ENCODE results near the gene ORAI1.
"Not testable (repeated sequence)": the region's sequence is repeated elsewhere in the genome, so short reads cannot be mapped to it uniquely, and the experiment has no call there.

ORAI1 gene

DNA sequence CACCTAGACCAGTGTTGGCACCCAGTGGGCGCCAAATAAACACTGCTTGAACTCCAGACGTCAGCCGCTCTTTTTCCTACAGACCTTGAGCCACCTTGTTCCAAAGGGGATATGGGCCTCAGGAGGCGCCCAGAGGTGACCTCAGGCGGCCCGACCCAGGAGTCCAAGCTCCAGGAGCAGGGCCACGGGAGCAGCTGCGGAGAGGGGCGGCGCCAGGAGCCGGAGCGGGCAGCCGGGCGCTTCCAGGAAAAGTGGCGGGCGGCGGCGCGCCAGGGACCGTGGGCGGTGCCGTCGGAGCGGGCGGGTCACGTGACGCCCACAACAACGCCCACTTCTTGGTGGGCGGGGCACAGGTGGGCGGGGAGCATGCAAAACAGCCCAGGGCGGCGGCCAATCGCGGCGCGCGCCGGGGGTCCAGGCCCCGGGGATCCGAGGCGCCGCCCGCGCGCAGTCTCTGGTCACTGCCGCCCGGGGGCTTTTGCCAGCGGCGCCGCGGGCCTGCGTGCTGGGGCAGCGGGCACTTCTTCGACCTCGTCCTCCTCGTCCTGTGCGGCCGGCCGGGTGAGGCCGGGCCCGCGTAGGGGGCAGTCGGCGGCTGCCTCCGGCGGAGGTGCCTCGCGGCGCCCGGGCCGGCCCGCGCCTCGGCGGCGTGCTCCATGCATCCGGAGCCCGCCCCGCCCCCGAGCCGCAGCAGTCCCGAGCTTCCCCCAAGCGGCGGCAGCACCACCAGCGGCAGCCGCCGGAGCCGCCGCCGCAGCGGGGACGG is at the start of gene ORAI1:
TSS of gene ORAI1 (plus strand) at position 444 of the 766 bp plus-strand sequence.
- in situ Hi-C loops (cut with HindIII; ENCODE audit: low sequenced_read_pairs), result no loop called here

DNA sequence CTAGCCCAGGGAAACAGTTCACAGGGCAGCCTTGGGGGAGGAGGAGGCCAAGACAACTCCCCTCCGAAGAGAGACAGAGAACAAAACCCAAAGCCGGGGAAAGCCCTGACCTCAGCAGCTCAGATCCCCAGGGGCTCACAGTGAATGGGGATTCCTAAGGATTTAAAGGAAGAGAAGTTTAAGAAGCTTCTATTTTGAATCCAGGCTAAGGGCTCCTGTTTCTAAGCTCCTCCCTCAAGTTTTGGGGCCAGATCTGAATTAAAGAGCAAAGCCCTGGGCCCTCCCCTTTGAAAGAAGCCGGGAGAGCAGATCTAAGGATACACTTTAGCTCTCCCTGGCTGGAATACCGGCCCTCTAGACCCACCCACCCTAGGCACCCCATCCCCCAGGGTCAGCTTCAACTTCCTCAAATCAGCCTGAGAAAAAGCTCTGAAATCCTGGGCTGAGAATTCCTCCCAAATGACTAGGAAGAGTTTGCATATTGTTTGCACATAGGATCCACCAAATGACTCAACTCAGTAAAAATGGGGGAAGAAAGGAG is 49.4 kb upstream of the ORAI1 start:
- in situ Hi-C loops (cut with HindIII; ENCODE audit: low sequenced_read_pairs), result loop anchor here (5.0 kb wide), 1 partner anchor 40 kb away; no protein-coding TSS in a partner anchor

DNA sequence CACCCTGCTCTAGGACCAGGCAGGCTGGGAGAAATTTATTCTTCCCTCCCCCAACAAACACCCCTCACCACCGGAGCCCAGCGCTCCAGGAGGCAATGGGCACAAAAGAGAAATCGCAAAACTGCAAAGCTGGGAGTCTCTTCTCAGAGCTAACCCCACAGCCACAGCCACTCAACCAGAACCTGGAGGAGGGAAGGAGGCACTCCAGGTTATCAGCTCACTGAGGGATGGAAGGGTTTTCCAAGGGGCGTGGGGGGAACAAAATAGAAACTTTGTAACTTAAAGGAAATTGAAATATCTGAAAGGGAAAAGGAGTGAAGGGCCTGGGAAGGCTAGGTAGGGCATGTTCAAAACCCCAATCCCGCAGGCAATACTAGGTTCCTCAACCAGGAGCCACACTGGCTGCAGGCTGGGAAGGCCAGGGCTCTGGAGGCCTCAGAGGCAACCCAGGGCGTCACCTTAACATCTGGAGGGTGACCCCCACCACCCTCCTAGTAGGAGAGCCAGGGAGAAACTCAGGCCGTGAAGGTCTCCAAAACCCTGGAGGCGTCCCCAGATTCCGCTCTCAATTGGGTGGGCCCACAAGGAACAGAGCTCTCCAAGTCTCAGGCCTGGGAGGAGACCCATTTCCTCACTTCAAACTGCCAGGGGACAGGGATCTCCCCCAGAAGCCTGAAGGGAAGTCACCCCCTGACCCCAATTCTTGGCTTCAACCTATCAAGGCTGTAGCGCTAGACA is 48.7 kb upstream of the ORAI1 start:
- in situ Hi-C loops (cut with HindIII; ENCODE audit: low sequenced_read_pairs), result loop anchor here (5.0 kb wide), 1 partner anchor 40 kb away; no protein-coding TSS in a partner anchor

DNA sequence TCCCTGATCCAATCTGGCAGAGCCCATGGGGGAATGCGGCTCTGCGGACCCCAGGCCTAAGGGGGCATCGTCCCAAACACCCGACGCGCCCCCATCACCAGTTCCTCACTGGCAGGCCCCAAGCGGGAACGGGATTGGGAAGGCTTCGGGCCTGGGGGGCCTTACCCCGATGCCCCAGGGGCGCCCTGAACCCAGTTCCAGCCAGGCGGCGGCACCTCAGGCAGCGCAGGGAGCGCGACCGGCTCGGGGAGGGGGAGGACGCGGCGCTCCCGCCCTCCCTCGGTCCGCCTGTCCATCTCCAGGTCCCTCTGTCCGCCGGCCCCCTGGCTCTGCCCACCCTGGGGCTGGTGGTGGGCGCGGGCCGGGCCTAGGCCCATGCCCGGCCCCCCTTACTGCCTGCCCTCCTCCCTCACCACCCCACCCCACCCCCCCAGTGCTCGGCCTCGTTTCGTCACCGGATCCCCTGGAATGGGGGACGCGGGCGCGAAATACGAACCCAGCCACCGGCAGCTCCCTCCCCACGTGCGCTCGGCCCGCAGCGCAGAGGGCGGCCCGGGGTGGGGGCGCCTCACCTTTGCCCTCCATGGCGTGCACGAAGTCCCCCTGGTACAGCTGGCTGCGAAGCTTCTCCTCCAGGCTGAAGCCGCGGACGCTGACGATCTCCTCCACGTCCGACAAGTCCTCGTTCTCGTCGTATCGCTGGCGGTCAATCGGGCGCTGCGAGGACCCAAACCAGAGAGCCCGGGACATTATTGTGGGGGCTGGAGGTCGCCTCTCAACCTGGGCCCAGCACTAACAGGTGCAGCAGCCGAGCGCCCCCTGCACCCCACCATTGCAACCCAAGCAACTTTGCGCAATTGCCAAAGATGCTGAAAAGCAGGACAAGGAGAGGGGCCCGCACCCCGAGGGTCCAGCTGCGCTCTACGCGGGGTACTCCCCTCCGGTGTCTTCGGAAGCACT is 47.8 kb upstream of the ORAI1 start:
- in situ Hi-C loops (cut with HindIII; ENCODE audit: low sequenced_read_pairs), result loop anchor here (5.0 kb wide), 1 partner anchor 39 kb away; no protein-coding TSS in a partner anchor

DNA sequence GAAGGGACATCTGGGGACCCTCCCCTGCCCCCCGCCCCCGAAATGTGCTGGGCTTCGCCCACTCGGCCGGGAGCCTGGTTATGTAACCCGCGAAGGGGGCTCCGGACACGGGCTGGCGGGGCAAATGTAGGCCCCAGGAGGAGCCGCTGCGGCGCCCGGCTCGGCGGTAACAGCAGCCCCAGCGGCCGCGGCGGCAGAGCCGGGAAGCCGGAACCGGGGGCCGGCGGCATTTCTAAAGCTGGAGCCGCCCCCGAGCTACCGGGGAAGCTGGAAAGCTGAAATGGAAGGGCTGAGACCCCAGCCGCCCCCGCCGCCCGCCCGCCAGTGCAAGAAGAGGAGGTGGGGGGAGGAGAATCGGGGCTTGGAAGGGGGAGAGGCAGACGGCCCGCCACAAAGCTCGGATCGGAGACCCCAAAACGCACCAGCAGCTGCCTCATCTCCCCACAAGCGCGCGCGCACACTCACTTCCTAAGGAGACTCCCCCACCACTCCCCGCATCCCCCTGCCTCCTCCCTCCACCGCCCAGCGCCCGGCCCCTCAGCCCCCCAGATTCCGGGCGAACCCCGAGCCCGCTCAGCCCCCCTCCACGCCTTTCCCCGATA is 47.0 kb upstream of the ORAI1 start:
- in situ Hi-C loops (cut with HindIII; ENCODE audit: low sequenced_read_pairs), result loop anchor here (5.0 kb wide), 1 partner anchor 38 kb away; no protein-coding TSS in a partner anchor

DNA sequence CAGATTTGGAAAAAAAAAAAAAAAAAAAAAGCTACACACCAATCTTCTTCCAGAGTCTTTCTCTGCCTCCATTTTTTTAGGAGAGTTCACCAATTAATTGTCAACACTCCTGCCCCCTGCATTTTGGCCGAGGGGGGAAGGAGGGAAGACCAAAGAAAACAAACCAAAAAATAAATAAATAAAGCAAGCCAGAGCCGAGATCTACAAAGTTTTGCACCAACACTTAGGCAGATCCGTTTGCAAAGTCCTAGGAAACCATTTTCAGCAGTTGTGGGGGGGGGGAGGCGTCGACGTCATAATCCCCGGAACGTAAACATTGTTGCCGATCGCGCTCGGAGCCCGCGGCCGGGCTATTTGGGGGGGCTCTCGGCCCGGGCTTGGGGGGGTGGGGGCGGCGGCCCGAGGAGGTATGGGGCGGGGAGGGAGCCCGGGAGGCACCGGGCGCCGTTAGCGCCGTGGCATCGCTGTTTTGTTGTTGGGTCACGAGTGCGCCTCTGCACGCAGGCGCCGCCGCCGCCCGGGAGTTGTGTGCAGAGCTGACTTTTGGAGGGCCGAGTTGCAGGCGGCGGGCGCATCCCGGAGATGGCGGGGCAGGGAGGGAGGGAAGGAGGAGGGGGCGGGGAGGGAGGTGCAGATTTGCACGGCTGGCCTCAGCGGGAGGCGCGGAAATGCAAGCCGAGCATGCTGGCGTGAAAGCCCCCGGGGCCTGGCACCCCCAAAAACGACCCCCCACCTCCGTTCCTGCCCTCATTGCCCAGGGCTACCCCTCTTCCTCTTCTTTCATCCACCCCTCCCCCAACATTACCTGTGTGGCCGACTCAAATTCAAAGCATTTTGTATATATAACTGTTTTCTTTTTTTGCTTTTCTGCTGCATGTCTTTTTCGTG is 46.1 kb upstream of the ORAI1 start:
- in situ Hi-C loops (cut with HindIII; ENCODE audit: low sequenced_read_pairs), result loop anchor here (5.0 kb wide), 1 partner anchor 37 kb away; no protein-coding TSS in a partner anchor

DNA sequence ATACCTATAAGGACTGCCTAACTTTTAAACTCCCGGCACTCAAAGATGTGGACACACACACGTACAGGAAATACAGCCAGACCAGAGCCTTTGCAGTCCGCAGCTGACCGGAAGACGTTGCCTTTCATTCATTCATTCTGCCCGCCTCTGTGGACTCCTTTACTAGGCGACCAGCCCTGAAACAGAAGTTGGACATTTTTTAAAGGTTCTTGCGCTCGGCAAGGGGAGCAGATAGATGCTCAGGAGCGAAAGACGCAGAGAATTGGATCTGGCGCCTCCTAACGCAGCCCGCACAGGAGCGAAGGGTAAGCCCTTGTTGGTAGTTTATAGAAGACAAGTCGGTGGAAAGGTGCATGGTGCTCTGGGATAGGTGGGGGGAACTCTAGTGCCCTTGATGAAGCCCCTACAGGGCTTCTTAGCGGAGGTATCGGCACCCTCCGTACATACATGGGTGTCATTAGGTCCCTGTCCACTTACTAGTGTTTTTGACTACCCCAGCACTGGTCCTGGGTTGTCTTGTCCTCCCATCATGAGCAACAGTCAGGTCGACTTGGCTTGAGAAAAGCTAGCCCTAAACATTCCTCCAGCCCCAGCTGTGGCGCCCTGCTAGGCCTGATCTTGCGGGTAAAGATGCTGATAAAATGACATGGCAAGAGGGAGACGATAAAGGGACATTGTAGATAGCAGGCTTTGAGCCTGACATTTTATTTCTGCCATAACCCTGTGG is 45.2 kb upstream of the ORAI1 start, which contains the start of gene KDM2B:
TSS of gene KDM2B (minus strand) at position 65 of the 727 bp plus-strand sequence. CDS start 112 bp downstream, outside the sequence.
- in situ Hi-C loops (cut with HindIII; ENCODE audit: low sequenced_read_pairs), result no loop called here

DNA sequence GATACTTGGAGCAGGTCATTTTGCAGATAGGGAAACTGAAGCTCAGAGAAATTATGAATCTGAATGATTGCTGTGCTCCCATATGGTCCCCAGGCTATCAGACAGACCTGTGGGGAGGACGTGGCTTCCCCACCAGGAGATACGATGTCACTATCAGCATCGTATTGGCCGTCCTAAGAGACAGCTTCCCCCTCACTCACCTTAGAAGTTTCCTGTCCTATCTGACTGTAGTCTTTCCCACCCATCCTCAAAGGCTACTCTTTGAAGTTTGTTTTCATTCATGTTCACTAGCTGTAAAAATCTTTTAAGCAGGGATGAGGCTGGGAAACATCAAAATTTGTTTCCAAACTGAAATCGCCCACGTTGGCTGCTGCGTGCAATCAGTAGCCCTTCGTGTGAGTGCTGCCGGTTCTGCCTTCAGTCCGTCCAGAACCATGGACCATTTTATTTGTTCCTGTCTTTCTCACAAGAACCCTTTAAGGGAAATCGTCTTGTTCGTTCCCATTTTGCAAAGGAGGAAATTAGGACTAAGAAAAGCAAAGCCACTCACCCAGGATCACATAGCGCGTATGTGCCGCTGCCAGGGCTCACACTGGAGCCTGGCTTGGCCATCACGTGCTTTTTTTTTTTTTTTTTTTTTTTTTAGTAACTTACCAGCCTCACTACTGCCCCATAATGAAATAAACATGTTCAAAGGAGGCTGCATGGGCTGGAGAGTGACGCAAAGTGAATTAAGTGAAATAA is 44.5 kb upstream of the ORAI1 start:
- in situ Hi-C loops (cut with HindIII; ENCODE audit: low sequenced_read_pairs), result no loop called here

DNA sequence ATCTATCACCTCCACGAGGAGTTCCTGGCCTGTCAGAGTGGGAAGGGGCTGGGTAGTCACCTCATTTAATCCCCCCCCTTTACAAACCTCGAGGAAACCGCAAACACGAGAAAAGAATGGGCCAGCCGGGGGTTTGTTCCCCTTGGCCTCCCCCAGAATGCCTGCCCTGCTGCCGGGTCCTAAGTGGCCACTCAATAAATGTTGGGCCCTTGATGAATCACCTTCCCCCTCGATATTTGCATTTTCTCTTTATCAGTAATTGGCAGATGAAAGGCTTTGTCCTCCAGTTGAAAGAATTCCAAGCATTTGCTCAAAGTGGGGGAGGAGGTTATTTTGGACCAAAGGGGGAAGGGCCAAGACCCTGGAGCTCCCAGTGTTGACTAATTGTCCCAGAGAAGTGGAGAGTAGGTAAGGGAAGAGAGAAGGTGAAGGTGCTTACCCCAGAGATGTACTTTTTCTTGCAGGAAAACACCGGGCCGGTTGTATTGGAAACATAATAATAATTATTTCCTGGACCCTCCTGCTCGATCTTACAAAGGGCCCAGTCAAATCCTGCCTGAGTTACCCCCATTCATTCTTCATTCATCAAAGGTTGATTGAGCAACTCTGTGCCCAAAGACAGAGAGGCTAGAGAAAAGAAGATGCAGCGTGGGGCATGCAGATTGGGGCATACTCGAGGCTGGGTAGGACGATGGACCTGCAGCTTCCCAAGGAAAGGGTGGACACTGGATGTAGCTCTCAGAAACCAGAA is 43.6 kb upstream of the ORAI1 start:
- in situ Hi-C loops (cut with HindIII; ENCODE audit: low sequenced_read_pairs), result no loop called here

DNA sequence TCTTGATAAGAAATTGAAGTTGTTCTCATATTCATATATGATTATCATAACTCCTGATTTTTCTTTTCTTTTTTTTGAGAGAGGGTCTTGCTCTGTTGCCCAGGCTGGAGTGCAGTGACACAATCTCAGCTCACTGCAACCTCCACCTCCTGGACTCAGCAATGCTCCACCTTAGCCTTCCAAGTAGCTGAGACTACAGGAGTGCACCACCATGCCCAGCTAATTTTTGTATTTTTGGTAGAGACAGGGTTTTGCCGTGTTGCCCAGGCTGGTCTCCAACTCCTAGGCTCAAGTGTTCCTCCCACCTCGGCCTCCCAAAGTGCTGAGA is 43.0 kb upstream of the ORAI1 start:
- in situ Hi-C loops (cut with HindIII; ENCODE audit: low sequenced_read_pairs), result not testable (repeated sequence)

DNA sequence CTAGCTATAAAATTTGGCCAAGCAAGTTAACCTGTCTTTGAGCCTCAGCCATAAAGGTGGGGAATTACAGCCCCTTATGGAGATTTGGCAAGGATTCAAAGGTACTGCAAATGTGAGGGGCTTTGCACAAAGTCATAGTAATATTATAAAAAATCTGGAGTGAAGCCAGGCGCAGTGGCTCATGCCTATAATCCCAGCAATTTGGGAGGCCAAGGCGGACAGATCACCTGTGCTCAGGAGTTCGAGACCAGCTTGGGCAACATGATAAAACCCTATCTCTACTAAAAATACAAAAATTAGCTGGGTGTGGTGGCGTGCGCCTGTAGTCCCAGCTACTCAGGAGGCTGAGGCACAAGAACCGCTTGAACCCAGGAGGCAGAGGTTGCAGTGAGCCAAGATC is 41.4 kb upstream of the ORAI1 start:
- in situ Hi-C loops (cut with HindIII; ENCODE audit: low sequenced_read_pairs), result not testable (repeated sequence)

DNA sequence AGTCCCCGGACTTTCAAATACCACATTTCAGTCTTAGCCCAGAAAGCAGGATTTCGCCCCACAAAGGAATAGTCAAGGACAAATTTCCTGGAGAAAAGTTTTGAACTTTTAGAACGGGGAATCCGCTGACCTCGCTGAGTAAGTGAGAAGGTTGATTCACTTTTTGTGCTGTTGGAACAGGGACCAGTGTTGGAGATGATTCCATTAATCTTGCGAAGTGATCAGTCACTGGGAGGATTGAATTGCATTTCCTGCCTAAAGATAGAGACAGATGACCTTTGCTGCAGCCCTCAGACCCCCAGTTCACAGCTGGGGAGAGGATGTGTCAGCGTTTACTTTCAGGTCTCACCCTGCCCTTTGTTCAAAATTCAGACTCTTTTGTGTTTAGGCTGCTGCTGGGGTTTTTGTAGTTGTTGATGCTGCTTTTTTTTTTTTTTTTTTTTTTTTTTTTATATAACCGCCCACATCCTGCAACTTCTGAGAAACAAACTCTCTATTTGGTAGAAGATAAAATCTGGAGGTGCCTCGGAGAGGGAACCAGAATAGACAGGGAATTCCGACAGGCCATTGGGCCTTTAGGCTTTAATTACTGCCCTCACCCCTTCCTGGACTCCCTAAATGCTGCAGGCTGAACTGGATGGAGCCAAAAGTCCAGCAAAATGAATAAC is 35.7 kb upstream of the ORAI1 start:
- in situ Hi-C loops (cut with HindIII; ENCODE audit: low sequenced_read_pairs), result no loop called here

DNA sequence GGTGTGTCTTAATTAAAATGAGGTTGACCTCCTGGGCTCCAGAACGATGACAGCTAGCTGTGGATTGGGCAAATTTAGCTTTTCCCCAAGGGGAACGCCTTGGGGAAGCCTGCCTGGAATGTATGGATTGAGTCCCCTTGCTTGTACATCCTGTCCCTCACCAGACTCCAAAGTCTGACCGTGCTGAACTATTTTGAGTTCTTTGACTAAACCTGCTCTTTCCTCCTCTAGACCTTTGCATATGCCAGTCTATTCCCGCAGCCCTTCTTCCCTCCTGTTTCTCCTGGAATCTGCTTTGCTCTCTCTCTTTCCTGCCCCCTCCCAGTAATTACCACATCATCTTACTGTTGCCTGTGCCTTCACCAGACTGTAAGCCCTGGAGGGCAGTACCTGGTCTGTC is 34.0 kb upstream of the ORAI1 start:
- in situ Hi-C loops (cut with HindIII; ENCODE audit: low sequenced_read_pairs), result no loop called here

DNA sequence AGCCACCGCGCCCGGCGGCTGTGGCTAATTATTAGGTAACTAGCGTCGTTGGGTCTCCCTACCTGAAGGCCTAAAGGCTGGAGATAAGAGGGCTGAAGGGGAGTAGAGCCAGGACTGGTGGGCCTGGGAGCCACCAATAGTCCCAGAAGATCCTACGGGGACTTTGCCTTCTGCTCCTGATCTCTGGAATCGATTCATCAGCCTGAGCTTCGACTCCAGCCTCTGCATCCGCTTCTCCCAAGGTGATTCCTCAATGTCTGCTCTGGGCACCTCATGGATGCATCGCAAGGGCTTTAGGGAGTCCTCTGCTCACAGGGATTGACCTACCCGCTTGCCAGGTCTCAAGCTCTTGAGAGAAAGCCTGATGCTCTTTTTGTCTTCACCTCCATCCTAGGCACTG is 30.8 kb upstream of the ORAI1 start:
- in situ Hi-C loops (cut with HindIII; ENCODE audit: low sequenced_read_pairs), result no loop called here

DNA sequence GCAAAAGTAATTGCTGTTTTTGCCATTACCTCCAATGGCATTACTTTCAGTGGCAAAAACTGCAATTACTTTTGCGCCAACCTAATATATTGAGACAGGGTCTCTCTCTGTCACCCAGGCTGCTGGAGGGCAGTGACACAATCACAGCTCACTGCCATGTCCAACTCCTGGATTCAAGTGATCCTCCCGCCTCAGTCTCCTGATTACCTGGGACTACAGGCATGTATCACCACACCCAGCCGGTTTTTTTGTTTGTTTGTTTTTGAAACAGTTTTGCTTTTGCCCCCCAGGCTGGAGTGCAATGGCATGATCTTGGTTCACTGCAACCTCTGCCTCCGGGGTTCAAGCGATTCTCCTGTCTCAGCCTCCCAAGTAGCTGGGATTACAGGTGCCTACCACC is 29.8 kb upstream of the ORAI1 start:
- in situ Hi-C loops (cut with HindIII; ENCODE audit: low sequenced_read_pairs), result no loop called here

DNA sequence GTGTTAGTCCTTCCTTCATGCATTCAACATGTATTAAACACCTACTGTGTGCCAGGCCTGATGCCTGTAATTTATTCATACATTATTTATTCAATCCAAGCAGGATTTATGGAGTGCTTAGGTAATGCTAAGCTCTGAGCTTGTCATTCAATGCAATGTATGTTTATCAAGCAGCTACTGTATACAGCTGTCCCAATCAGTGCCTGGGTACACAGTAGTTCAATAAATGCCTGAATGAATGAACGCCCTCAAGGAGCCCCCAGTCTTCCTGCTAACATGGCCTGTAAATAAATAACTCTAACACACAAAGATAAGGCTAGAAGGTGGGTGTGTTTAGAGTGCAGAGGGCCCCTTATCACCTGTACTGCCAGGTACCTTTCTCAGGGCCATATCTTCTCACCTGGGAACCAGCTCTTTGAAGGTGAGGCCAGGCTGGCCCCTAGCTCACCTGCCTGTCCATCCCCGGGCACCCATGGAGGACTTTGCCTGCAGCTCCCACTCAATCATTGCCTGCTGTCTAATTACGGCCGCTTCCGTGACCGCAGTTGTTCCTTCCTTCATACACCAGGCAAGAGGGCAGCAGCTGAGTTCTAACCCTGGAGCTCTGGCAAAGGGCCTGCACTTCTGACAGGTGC is 25.5 kb upstream of the ORAI1 start:
- in situ Hi-C loops (cut with HindIII; ENCODE audit: low sequenced_read_pairs), result no loop called here
